GM12873 (cell line): Measurements from ENCODE around the gene NOX3.

ENCODE experiments used
- TF ChIP-seq, protein P1 (sequence below): IDR thresholded peaks from 2 replicates; pipeline ENCODE4 v1.5.1; 2012; ENCODE audit warnings: low read depth, mild to moderate bottlenecking, moderate library complexity, low read length, control low read depth; ENCODE audit not compliant: insufficient read depth; ENCODE audit errors: missing control alignments

The NOX3 gene

DNA sequence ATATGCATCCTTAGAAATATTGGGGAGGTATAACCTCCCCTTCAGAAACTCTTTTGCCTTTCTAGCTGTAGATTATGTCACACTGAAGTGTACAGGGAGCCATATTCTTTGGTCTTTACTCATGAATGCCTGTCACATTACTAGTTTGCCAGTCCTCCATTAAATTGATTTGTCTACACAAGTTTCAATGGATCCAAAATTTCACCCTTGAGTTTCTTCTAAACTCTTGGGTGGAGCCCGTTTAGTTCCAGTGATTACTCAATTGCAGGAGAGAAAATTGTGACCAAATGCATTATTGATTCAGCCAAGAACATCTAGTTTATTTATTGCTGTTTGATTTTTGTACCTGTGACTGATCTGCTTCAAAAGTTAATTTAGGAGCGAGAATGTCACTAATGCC lies 81.0 kb downstream of the NOX3 start:
- TF ChIP-seq, protein P1, sequence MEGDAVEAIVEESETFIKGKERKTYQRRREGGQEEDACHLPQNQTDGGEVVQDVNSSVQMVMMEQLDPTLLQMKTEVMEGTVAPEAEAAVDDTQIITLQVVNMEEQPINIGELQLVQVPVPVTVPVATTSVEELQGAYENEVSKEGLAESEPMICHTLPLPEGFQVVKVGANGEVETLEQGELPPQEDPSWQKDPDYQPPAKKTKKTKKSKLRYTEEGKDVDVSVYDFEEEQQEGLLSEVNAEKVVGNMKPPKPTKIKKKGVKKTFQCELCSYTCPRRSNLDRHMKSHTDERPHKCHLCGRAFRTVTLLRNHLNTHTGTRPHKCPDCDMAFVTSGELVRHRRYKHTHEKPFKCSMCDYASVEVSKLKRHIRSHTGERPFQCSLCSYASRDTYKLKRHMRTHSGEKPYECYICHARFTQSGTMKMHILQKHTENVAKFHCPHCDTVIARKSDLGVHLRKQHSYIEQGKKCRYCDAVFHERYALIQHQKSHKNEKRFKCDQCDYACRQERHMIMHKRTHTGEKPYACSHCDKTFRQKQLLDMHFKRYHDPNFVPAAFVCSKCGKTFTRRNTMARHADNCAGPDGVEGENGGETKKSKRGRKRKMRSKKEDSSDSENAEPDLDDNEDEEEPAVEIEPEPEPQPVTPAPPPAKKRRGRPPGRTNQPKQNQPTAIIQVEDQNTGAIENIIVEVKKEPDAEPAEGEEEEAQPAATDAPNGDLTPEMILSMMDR, result no peak

DNA sequence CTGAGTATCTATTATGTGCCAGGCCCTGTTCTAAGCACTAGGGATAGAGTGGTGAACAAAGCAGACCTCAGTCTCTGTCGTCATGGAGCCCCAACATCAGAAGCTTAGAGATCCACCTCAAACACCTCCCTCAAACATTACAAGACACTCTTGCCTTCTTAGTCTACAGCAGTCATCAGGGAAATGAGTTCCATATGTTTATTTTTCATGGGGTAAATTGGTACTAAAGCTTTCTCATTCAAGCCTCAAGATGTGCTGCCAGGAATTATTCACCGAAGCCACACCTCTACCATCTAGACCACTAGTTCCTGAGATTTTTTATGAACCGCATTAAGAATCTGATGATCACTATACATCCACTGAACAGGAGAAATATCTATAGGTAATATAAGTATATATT lies 82.4 kb downstream of the NOX3 start:
- TF ChIP-seq, protein P1, result no peak

DNA sequence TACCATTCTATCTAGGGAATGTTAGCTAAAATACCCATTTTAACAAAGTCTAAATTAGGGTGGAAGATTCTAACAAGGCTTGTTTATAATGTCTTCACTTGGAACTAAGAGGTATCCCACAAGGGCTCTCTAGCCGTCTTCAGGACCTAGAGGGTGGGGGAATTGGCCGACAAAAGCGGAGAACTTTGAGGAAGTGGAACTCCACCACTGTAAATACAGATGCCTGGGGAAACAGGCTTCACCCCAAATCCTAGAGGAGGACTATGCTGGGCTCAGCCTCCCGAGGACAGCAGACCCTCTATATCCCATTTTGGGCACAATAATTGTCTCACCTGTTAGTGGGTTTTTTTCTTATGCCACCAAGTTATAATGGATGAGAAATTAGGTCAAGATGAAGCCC lies 83.4 kb downstream of the NOX3 start:
- TF ChIP-seq, protein P1, result no peak

DNA sequence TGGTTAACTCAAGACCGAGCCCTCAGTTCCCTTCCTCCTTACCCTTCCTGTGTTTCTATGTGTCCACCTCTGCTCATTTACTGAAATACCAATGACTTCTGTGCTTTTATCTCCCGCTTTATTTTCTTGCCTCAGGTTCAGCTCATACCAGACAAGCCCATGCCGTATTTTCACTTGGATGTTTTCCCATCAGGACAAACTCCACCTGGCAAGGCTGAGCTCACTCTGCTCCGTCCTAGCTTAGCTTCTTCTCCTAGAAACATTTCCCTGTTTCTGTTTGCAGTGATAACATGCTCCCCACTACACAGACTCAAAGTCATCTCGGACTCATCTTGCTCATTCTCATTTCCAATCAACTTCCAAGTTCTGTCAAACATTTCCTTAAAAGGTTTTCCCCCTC lies 84.4 kb downstream of the NOX3 start:
- TF ChIP-seq, protein P1, result no peak

DNA sequence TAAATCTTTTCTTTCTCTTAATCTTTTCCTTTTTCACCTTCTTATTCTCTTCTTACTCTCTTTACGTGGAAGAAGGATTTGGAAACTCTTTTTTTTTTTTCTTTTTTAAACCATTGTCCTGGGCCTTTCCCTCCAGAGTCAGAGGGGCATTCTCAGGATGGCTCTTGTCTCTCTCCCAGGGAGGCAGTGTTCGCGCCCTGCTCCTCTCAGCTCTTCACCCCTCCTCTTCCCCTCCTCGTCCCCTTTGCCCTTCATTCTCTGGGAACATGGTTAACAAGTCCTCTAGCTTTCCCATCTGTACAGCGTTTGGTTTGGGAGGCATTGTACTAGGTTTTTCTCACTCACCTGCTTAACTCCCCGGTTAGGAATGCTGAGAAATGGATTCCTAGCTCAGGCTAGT lies 89.3 kb downstream of the NOX3 start:
- TF ChIP-seq, protein P1, result no peak

DNA sequence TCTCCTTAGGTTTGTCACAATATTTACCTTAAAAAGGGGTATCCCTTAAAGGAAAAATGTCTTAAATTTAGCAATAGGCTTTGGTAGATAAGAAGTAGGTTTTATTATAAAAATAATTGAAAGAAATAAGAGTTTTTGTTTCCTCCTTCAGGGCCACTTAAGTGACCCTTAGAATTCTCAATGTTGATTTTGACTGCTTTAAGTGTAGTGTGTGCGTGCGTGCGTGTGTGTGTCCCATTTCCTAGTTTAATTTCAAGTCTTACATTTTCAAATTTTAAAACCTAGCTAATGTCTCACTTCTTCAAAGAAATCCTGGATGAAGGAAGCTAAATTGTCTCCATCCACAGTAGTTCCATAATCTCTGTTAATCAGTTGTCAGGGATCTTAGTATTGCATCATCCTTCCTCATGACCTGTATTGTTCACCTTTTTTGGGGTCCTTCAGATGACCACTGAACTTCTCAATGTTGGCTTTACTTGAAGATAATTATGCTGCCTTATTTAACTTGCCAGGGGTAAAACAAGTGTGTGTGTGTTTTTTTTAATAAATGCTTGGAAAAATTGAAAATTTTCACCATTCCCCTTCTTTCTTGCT lies 90.7 kb downstream of the NOX3 start:
- TF ChIP-seq, protein P1, result no peak

DNA sequence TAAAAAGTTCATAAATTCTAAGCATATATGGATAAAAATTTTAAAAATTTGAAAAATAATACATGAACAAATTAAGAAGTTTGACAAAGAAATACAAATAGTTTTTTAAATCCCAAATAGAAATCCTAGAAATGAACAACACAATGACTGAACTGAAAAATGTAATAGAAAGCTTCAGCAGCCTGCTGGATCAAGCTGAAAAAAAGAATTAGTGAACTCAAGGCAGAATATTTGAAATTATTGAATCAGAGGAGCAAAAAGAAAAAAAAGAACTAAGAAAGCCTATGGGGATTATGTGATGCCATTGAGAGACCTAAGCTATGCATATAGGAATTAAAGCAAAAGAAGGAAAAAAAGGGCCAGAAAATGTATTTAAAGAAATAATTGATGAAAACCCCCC lies 101.5 kb downstream of the NOX3 start:
- TF ChIP-seq, protein P1, result no peak

DNA sequence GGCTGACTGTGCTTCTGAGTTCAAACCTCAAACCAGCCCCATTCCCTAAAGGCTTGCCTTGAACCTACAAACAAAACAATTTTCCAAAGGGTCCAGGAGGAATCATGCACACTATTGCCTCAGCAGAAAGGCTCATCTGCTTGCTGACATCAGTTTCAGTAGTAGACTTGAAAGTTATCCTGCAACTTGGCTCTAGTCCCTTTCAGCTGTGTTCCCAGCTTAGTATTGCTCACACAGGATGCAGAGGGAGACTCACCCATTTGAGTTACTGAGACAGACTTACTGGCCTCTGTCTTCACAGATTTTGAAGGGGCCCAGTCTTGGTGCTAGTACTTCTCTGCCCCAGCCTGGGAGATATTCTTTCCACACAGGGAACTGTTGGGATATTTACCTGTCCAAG lies 102.8 kb downstream of the NOX3 start:
- TF ChIP-seq, protein P1, result no peak
